MG63 (cell line): ENCODE data around the gene SCARB1. TPM values are rescaled to one million over a fixed set of nuclear protein-coding genes. Genes with fewer than 3 reads are reported as not detected.

Experiments used
- DNase-seq: peaks from one replicate; pipeline ENCODE4 v3.0.0-alpha.2; 2020
- H3K27me3 ChIP-seq: fragments of 250-450 bp; sonication (Bioruptor Pico); 2 replicates; pipeline ENCODE4 v1.5.1; 2020; ENCODE audit warnings: mild to moderate bottlenecking, moderate library complexity
- H3K36me3 ChIP-seq: fragments of 250-450 bp; sonication (Bioruptor Pico); 2 replicates; pipeline ENCODE4 v1.5.1; 2020; ENCODE audit warnings: mild to moderate bottlenecking, moderate library complexity
- H3K4me3 ChIP-seq: fragments of 250-450 bp; sonication (Bioruptor Pico); 2 replicates; pipeline ENCODE4 v1.5.1; 2020; ENCODE audit warnings: mild to moderate bottlenecking, moderate library complexity
- H3K9me3 ChIP-seq: fragments of 250-450 bp; sonication (Bioruptor Pico); 2 replicates; pipeline ENCODE4 v1.5.1; 2020; ENCODE audit warnings: mild to moderate bottlenecking, moderate library complexity
- total RNA-seq: library from RNA; depleted of rRNA; stranded (reverse); fragments of >200 nt; shearing (Covaris generic); gene quantifications from 2 replicates; pipeline ENCODE4 v1.2.3, GENCODE V29; 2014; ENCODE audit warnings: low replicate concordance

SCARB1 gene
- total RNA-seq, 1 experiment from 2014 or later: 35.4 TPM

DNA sequence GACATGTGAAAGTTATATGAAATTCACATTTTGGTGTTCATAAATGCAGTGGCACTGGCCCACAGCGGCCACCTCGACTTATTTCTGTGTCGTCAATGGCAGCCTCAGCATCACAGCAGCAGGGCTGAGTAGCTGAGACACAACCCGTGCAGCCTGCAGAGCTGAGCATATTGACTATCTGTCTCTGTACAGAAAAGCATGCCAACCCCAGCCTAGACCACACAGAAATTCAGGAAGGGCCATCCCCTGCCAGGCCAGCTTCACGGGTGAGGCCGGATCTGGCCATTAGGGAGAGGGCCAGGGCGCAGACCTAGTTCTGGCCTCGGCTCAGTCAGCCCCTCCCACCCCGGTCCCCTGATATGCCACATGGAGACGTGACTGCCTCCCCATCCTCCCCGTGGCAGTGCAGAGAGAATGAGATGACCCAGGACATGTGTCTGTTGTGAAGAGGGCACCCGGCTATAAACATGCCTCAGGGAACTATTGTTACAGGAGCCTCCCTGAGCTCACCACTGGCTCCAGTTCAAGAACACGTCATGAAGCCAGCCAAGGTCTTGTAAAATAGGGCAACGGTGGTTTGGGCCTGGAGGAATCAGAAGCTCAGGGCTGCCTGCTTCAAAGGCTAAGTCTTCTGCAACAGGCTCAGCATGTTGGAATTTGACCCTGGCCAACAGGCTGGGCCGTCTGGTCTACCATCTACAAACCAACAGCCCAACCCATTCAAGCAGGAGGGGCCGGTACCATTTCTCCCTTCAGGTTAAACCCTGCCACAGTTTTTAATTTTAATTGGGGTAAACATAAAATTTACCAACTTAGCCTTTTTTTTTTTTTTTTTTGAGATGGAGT, 25.5 kb downstream of the SCARB1 start:
- no peak overlapping the region for H3K4me3 ChIP-seq
- no peaks in the 10 kb centered on the region for H3K27me3 ChIP-seq
- H3K36me3 ChIP-seq: no peaks in the 10 kb centered on the region
- H3K9me3 ChIP-seq: no peaks in the 10 kb centered on the region
- peak; percentile 97 for DNase-seq

DNA sequence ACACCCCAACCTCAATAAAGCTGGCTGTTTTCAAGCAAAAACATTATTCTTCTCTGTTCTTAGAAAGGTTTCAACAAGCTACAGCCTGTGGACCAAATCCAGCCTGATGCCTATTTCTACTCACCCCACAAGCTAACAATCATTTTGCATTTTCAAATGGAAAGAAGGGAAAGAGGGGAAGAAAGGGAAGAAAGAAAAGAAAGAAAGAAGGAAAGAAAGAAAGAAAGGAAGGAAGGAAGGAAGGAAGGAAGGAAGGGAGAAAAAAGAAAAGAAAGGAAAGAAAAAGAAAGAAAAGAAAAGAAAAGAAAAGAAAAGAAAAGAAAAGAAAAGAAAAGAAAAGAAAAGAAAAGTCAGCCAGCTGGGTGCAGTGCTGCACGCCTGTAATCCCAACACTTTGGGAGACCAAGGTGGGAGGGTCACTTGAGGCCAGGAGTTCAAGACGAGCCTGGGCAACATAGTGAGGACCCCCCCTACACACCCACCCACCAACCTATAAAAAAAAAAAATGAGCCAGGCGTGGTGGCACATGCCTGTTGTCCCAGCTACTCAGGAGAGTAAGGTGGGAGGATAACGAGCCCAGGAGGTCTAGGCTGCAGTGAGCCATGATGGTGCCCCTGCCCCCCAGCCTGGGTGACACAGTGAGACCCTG, 26.3 kb downstream of the SCARB1 start:
- DNase-seq: no peak
- no peaks in the 10 kb centered on the region for H3K9me3 ChIP-seq
- no peaks in the 10 kb centered on the region for H3K36me3 ChIP-seq
- H3K27me3 ChIP-seq: no peaks in the 10 kb centered on the region
- H3K4me3 ChIP-seq: no peak overlapping the region

DNA sequence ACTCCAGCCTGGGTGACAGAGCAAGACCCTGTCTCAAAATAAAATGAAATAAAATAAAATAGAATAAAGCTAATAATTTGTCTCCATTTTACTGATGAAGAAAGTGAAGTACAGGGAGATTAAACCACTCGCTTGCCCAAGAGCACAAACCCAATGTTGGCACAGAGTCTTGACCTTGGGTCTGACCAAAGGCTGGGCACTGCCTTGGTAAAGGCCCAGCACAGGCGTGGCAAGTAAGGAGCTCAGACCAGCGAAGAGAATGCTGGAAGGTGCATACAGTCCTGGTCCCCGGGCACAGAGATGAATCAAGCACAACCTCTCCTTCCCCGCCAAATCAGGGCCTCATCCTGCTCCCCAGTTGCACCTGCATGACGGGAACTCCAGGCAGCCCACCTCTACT, 26.9 kb downstream of the SCARB1 start:
- H3K9me3 ChIP-seq: no peaks in the 10 kb centered on the region
- H3K27me3 ChIP-seq: no peaks in the 10 kb centered on the region
- no peak for DNase-seq
- no peak overlapping the region for H3K4me3 ChIP-seq
- H3K36me3 ChIP-seq: no peaks in the 10 kb centered on the region

DNA sequence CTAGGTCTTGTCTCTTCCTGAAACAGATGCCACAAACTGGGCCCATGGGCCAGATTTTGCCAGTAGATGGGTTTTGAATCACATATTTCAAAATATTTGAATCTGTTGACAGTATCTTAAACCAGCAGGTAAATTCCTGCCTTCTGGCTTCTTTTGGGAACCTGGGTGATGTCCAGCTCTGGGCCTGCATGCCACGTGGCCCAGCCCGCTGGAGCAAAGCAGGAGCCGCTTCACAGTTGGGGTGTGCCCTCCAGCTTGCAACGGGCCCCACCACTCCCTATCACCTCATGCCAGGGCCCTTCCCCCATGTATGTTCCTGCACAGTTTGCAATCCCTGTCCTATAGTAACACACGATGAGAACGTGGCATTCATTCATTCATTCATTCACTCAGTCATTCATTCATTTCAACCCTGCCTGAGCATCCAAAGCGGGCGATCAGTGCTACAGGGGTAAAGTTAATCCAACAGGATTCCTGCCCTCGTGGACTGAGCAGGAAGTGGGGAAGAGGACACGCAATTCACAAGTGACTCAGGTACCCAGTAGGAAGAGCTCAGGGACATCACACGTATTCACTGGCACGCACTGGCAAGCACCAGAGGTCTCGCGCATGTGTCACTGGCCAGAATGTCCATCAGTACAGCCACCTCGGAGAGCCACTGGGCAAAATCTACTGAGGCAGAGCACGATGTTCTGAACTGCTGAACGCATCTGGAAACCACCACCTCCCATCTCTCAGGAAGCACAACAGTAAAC, 27.8 kb downstream of the SCARB1 start:
- H3K9me3 ChIP-seq: no peaks in the 10 kb centered on the region
- H3K4me3 ChIP-seq: no peak overlapping the region
- no peaks in the 10 kb centered on the region for H3K27me3 ChIP-seq
- no peaks in the 10 kb centered on the region for H3K36me3 ChIP-seq
- no peak for DNase-seq

DNA sequence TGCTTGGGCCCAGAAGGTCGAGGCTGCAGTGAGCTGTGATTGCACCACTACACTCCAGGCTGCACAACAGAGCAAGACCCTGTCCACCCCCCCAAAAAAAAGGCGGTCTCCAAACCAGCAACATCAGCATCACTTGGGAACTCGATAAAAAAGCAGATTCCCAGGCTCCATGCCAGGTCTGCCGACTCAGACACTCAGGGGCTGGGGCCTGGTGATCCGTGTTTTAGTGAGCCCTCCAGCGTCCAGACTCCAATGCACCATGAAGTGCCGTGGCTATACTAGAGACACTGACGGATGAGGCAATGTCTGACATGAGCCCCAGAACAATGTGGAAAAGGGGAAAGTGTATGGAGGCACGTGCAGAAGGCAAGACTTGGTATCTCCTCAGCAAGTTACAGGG, 28.8 kb downstream of the SCARB1 start:
- Histone ChIP-seq H3K4me3 (no peak overlapping the region), H3K36me3 (no peaks in the 10 kb centered on the region), H3K27me3 (no peaks in the 10 kb centered on the region), H3K9me3 (peaks cover 5% of the 10 kb centered on the region; the same call in 1 of the 2 replicates)
- no peak for DNase-seq

DNA sequence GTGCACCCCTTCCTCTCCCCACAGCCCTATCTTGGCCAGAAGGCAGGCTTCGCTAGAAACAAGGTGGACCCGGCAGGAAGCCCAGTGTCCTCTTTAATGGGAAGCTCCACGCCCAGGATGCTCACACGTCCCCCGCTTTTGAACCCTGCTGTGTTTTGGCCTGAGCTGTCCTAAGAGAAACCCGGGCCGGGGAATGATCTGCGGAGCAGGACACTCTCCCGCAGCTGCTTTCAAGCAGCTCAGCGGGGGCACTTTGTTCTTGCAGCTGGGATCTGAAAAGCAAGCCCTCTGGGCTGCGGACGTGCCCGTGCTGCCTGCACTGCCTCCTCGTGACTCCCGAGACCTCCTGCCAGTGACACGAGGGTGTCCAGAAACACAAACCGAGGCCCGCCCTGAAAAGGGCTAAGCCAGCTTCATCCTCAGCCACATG, 30.0 kb downstream of the SCARB1 start:
- DNase-seq: no peak

DNA sequence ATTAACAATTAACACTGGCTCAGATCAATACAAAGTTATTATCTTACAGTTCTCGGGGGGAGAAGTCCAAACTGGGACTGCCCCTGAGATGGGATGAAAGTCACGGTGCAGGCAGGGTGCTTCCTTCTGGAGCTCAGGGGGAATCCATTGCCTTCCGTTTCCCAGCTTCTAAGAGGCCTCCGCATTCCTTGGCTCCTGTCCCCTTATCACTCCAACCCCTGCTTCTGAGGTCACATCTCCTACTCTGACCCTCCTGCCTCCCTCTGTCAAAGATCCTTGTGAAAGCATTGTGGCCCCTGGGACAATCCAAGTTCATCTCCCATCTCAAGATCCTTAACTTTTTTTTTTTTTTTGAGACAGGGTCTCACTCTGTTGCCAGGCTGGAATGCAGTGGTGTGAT, 30.8 kb downstream of the SCARB1 start:
- peaks cover 5% of the 10 kb centered on the region; the same call in 1 of the 2 replicates for H3K9me3 ChIP-seq
- no peaks in the 10 kb centered on the region for H3K36me3 ChIP-seq
- no peaks in the 10 kb centered on the region for H3K27me3 ChIP-seq
- no peak overlapping the region for H3K4me3 ChIP-seq
- DNase-seq: no peak

More for the DNA sequence above, 30.0 kb downstream of the SCARB1 start:
- no peaks in the 10 kb centered on the region for H3K27me3 ChIP-seq
- H3K36me3 ChIP-seq: no peaks in the 10 kb centered on the region
- no peak overlapping the region for H3K4me3 ChIP-seq
- peaks cover 5% of the 10 kb centered on the region; the same call in 1 of the 2 replicates for H3K9me3 ChIP-seq

DNA sequence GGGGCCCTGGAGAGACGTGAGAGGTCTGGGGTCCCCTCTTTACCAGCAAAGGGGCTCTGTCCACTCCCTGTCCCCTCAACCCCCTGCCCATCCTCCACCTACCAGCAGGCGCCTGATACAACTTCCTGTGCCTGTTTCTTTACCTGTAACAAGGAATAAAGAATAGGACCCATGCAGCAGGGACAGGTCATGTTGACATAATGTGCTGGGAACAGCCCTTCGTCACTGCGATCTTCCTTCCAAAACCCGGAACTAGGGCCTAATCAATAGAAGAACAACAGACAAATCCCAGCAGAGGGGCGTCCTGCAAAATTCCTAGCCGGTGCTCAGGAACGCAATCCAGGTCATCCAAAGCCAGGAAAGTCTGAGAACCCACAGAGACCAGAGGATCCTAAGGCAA, 32.1 kb downstream of the SCARB1 start:
- Histone ChIP-seq H3K36me3 (no peaks in the 10 kb centered on the region), H3K27me3 (no peaks in the 10 kb centered on the region), H3K9me3 (peaks cover 5% of the 10 kb centered on the region; the same call in 1 of the 2 replicates), H3K4me3 (no peak overlapping the region)
- DNase-seq: no peak

DNA sequence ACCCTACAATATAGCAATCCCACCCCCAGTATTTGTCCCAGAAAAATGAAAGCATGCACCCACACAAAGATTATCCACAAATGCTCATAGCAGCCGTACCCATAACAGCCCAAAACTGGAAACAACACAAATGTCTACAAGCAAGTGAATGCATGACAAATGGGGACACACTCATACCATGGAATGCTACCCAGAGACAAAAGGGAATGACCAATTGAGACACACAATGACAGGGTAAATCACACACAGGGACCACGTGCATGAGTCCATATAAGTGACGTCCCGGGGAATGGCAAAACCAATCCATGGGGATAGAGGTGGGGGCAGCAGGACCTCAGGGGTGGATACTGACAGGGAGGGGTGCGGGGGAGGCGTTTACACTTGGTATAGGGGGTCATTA, 33.4 kb downstream of the SCARB1 start:
- H3K36me3 ChIP-seq: no peaks in the 10 kb centered on the region
- H3K4me3 ChIP-seq: no peak overlapping the region
- H3K27me3 ChIP-seq: no peaks in the 10 kb centered on the region
- DNase-seq: no peak
- H3K9me3 ChIP-seq: peaks cover 5% of the 10 kb centered on the region; the same call in 1 of the 2 replicates

DNA sequence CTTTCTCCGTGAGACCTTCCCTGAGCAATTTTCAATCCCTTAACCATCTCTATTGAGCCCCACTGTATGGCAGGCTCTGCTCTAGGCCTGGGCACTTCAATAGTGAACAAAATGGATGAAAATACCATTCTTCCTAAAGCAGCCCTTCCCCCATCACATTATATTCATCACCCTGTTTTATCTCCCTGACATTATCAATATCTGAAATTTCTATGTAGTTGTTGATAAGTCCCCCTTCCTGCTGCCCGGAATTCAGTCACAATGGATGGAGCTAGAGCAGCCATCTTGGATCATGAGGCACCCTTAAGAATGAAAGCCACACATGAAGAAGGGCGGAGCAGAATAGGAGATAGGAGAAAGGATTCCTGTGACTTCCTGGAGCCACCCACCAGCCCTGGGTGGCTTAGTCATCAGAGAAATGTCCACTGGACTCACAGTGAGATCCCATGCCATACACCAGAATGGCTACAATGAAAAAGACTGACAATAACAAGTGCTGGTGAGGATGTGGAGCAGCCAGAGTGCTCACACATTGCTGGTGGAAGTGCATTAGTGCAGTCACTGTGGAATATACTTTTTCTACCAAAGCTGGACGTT, 33.9 kb downstream of the SCARB1 start:
- DNase-seq: no peak
- no peak overlapping the region for H3K4me3 ChIP-seq
- peaks cover 5% of the 10 kb centered on the region; the same call in 1 of the 2 replicates for H3K9me3 ChIP-seq
- no peaks in the 10 kb centered on the region for H3K36me3 ChIP-seq
- H3K27me3 ChIP-seq: no peaks in the 10 kb centered on the region

DNA sequence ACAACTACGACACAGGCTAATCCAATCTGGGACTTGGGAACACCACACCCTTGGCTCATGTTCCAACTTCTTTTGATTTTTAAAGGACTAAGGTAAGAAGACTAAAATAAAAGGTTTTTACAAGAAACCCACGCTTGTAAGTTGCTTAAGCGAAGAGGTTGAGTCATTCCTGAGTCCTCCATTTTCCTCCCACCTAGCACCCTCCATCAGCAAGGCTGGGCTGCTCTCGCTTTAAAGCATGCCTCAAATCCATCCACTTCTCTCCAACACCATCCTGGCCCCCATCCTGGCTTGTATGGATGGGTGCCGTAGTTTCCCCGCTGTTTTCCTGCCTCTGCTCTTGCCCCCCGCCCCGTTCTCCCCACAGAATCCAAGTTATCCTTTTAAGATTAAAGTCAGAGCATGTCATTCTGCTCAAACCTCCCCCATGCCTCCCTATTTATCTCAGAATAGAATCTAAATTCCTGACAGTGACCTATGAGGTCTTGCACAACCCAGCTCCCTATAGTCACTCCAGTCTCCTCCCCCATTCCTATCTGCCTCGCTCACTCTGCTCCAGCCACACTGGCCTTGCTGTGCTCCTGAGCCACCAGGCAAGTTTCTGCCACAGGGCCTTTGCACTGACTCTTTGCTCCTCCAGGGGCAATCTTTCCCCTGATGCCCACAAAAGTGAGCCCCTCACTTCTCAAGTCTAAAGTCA, 34.5 kb downstream of the SCARB1 start:
- DNase-seq: peak; percentile 69
- H3K9me3 ChIP-seq: peaks cover 5% of the 10 kb centered on the region; the same call in 1 of the 2 replicates
- H3K27me3 ChIP-seq: no peaks in the 10 kb centered on the region
- H3K4me3 ChIP-seq: no peak overlapping the region
- no peaks in the 10 kb centered on the region for H3K36me3 ChIP-seq

DNA sequence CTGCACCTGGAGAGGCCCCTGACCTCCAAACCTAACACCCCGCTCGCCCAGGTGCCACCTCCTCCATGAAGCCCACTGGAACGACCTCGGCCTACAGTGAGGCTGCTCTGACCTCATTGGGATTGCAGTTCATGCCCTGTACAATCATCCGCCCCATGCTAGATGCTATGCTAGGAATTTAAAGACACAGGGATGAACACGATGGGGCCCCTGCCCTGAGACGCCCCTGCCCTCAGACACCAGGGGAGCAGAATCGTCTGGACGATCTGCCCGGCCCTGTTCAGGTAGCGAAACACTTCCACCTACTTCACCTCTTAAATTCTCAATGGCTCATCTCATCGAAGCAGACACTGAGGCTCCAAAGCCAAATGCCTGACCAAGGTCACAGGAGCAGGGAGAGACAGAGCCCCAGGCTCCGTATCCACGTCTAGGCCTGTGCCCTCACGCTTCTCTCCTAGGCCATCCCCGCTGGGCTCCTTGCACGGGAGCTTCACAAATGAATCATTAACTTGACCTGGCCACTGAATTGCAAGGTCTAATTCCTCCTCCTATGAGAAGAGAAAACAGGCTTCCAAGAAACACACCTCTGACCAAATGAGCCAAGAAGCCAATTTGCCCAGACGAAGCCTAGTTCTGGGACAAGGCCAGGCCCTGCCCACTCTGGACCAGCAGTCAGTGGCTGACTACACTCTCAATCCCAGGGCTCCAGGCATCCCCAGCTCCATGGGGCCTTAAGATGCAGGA, 35.2 kb downstream of the SCARB1 start:
- peaks cover 5% of the 10 kb centered on the region; the same call in 1 of the 2 replicates for H3K9me3 ChIP-seq
- H3K4me3 ChIP-seq: no peak overlapping the region
- H3K36me3 ChIP-seq: no peaks in the 10 kb centered on the region
- peak; percentile 73 for DNase-seq
- H3K27me3 ChIP-seq: no peaks in the 10 kb centered on the region

DNA sequence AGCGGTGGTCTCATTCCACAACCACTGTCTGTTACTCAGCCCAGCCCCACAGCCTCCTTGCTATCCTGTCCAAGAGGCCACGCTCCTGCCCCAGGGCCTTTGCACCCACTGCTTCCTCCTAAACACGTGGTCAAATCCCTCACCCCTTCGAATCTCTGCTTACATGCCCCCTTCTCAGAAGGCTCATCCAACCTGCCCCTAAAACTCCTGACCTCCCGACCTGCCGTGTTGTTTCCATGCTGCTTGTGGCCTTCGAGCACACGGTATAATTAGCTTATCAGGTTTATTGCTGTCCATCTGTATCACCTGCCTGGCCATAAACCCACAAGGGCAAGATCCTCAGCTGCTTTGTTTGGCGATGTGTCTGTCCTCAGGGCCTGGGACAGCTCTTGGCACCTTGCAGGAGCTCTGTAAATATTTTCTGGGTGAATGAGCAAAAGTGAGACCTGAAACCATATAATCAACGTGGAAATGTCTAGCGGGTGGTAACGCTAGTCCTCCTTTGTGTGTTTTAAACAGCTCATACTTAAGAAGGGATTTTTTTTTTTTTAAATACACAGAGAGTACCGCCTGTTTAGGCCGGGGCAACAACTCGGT, 36.0 kb downstream of the SCARB1 start:
- H3K9me3 ChIP-seq: peaks cover 5% of the 10 kb centered on the region; the same call in 1 of the 2 replicates
- H3K27me3 ChIP-seq: no peaks in the 10 kb centered on the region
- no peak for DNase-seq
- no peaks in the 10 kb centered on the region for H3K36me3 ChIP-seq
- no peak overlapping the region for H3K4me3 ChIP-seq

DNA sequence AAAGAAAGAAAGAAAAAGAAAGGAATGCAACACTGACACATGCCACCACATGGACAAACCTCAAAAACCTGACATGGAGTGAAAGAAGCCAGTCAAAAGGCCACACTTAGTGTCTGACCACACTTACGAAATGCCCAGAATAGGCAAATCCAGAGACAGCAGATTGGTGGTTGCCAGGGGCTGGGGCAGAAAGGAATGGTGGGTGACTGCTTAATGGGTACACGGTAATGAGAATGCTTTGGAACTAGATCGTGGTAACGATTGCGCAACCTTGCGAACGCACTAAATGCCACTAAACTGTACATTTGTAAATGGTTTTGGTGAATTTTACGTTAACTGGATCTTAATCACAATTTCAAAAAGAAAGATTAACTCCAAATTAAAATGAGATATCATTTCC, 39.5 kb downstream of the SCARB1 start:
- H3K9me3 ChIP-seq: no peaks in the 10 kb centered on the region
- H3K4me3 ChIP-seq: no peak overlapping the region
- no peaks in the 10 kb centered on the region for H3K36me3 ChIP-seq
- H3K27me3 ChIP-seq: no peaks in the 10 kb centered on the region
- no peak for DNase-seq

DNA sequence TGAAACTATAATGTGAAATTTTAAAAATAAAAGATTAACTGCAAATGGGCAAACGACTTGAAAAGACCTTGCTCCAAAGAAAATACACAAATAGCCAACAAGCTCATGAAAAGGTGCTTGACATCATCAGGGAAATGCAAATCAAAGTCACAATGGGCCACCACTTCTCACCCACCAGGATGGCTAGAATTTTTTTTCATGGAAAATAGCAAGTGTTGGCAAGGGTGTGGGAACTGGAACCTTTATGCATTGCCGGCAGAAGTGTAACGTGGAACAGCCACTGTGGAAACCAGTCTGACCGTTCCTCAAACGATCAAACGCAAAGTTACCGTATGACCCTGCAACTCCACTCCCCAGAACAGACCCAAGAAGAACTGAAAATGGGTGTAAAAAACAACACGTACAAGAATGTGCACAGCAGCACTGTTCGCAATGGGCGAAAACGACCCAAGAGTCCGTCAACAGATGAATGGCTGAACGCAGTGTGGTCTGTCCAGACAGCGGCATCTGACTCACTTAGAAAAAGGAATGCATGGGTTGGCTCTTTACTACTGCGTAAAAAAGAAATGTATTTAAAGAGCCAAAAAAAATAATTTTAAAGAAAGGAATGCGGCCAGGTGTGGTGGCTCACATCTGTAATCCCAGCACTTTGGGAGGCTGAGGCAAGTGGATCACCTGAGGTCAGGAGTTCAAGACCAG, 40.2 kb downstream of the SCARB1 start:
- Histone ChIP-seq H3K27me3 (no peaks in the 10 kb centered on the region), H3K36me3 (no peaks in the 10 kb centered on the region), H3K9me3 (no peaks in the 10 kb centered on the region), H3K4me3 (no peak overlapping the region)
- no peak for DNase-seq
